ENCODE results near the gene PEX11A. TPM values are rescaled to one million over a fixed set of nuclear protein-coding genes. Genes with fewer than 3 reads are reported as not detected.

PEX11A gene
- total RNA-seq, 1 donor from 2014 or later: 5.1 TPM

DNA sequence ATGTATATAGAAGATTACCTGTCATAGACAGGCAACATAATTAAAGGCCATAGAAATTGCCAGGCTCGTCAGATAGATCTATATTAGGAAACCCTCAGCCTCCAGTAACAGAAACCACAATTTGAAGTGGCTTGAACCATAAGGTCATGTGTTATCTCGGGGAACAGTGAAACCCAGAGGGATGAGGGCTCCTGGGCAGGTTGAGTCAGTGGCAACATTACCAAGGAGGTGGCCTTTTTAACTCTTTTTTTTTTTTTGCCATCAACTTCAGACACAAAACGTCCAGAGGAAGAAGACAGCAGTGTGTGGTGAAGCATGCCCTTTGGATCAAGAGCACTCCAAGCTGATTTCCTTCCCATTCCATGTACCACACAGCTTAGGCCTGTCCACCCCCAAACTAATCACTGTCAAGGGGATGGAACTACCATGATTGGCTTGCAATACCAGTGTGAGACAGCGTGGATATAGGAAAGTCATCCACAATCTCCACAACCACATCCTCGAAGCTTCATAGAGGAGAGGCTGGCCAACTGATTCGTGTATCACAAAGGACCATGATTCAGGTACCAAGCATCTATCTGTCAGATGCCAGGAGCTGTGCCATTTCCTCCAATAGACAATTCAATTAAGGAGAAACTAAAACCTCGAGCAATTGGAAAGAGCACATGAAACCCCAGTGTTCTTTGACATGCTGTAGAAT lies 34.3 kb downstream of the PEX11A start:
- DNase-seq (ENCODE audit: low spot score): no peak

DNA sequence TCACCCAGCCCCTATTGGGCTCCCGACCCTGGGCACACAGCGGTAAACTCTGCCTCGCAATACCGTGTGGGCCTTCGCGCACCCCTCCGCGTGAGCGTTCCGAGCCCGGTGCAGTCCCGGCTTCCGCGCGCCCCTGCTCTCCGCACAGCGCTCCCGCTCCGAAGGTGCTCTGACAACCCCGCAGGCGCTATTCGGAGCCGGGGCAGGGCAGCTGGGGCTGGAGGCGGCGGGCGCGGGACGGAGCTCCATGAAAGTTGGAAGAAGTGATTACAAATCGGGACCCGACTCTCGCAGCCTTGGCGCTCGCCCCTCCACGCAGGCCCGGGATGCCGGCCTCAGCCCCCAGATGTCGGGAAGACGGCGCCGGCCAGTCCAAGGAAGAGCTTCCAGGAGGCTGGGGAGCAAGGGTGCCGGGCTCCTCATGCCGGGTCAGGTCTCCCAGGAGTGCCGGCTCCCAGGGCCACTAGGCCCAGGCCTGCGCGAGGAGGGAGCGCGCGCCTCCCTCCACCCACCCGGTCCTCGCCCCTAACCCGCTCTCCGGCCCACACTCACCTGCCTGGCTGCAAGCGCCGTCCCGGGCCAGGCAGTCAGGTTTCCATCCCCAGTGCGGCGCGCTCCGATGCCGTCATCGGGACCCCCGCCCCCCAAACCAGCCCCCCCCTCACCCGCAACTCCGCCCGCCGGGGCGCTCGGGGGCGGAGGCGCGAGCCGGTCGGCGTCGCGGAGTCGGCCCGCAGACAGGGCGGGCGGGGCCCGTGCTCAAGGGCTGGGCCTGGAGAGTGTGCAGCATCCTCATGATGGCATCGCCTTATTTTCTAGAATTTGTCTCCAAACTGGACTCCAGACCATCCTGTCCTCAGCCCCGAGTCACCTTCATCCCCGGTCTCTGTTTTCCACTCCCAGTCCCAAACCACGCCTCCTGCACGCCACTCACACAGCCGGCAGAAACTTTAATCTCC lies 35.4 kb downstream of the PEX11A start, which contains the start of gene KIF7:
Gene KIF7, minus strand, starts transcription at position 621 of the 959 bp plus-strand sequence. CDS start 2,537 bp downstream, outside the sequence.
- DNase-seq (ENCODE audit: low spot score): peak; percentile 73

DNA sequence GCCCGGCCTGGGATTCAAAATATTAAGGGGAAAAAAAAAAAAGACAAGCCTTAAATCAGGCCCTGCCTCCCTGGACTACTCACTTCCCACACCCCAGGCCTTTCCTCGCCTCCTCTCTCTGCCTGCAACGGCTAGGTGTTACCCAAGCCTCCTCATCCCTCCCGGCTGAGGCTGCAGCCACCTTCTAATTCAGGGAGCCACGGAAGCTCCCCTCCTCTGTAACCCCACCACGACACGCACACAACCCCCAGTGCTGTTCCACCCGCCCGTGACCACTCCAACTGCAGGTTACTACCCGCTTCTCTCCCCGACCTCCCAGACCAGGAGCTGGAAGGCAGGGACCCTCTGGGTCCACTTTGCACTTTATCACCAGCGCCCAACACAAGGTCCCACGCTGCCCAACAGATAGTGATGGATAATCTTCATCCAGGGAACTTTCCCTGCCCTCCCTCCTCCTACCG lies 36.2 kb downstream of the PEX11A start:
- DNase-seq (ENCODE audit: low spot score): no peak

DNA sequence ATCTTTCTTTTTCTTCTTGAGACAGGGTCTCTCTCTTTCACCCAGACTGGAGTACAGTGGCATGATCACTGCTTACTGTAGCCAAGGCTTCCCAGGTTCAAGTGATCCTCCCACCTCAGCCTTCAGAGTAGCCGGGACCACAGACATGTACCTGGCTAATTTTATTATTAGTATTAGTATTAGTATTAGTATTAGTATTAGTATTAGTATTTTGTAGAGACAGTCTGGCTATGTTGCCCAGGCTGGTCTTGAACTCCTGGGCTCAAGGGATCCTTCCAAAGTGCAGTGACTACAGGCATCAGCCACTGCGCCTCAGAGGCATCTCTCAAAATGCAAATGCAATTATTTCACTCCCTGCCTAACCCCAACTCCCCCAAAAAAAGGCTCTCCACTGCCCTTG lies 37.0 kb downstream of the PEX11A start:
- no peak for DNase-seq (ENCODE audit: low spot score)

DNA sequence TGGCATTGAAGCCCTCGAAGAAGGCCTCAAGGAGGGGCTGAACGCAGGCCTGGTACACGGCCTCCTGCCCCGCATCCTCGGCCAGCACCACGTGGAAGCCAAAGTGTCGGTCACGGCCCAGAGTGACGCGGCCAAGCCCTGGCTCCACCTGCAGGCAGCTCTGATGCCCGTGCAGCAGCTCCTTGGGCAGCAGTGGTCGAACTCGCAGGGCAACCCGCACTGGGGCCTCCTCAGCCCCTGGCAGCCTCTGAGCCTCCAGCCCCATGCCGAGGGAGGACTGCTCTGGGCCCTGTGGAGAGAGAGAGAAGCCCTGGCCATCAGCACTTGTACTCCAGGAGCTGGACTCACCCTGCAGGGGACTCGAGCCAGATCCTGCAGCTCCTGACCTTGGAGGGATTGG lies 37.9 kb downstream of the PEX11A start:
- no peak for DNase-seq (ENCODE audit: low spot score)

DNA sequence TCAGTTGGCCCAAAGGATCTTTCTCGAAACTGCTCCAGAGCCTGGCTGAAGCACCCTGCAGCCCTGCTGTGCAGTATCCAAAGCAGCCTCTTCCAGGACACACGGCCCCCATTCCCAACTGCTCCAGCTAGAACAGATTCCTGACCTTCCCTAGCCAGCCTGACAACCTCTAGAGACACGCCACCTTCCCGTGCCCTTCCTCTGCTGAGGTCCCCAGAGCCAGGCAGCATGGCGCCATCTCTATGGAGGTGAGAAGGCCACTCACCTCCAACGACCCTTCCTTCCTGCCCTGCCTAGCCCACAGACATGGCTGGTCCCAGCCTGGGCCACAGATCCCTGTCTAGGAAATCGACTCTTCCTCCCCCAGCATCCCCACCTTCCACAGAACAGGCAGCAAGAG lies 38.4 kb downstream of the PEX11A start:
- DNase-seq (ENCODE audit: low spot score): no peak

DNA sequence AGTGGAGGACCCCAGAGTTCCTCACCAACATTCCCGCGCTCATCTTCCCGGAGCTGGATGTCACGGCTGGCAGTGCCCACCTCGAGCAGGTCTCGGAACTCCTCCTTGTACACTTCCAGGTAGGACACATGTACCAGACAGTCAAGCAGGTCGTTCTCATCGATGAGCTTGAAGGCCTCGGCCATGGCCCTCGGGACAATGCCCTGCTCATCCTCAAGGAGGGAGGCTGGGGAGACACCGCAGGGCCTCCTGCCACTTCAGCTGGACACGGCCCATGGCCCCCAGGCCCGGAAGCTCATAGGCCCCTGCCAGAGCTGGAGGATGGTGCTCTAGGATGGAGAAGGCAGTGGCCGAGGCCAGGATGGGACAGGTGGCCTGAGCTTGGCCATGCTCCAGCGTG lies 40.8 kb downstream of the PEX11A start:
- DNase-seq (ENCODE audit: low spot score): no peak

DNA sequence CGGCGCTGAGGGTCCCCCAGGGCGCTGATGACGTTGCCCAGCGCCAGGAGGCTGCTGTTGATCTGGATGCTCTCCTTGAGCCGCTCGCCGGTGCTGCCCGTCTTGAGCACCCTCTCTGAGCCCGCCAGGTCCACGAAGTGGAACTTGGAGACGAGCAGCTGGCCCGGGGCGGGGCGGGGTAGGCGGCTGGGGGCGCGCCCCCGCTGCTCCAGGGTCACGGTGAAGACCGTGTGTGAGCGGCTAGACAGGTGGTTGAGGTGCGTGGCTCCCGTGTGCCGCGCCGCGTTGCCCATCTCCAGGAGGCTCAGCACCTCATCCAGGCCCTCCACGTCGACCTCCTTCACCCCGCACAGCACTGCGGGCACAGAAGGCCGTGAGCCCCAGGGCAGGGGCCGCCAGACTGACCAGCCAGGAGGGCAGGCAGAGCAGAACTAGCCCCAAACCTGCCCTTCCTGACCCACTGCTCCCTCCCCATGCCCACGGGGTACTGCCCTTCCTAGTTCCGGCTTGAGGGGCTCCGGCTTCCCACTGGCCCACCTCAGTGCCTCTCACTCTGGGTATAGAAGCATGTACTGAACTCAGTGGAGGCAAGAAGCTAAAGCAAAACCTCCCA lies 41.4 kb downstream of the PEX11A start:
- DNase-seq (ENCODE audit: low spot score): no peak

DNA sequence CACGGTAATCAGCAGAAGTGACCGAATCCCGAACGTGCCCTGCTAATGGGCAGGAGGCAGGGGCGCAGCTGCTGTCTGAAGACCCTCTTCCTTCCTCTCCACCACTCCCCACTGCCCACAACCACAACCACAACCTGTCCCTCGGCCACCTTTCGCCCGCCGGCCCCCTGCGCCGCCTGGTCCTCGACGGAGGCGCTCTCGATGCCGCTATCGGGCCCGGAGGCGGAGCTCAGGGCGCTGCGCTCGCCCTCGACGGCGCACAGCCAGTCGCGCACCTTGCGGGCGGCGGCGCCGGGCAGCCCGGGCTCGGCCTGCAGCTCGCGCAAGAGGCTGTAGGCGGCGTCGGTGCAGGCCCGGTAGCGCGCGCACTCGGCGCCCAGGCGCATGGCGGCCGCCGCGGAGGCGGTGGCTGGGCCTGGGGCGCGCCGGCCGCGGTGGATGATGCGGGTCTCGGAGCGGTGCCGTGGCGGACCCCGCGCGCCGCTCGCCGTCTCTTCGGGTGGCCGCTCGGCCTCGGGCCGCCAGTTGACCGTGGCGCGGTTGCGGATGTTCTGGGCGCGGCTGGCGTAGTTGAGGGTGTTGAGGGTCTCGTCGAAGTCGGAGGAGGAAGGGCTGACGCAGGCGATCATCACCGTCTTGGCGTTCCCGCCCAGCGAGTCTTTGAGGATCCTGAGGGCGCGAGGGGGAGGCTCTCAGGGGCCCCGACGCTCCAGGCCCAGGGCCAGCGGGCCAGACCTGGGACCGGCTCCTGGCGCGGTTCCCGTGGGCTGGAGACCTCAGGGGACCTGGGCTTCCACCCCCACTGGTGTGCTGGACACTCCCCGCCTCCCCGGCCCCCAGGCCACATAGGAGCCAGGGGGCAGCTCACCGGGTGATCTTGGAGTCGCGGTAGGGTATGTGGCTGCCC lies 42.2 kb downstream of the PEX11A start:
- DNase-seq (ENCODE audit: low spot score): no peak

DNA sequence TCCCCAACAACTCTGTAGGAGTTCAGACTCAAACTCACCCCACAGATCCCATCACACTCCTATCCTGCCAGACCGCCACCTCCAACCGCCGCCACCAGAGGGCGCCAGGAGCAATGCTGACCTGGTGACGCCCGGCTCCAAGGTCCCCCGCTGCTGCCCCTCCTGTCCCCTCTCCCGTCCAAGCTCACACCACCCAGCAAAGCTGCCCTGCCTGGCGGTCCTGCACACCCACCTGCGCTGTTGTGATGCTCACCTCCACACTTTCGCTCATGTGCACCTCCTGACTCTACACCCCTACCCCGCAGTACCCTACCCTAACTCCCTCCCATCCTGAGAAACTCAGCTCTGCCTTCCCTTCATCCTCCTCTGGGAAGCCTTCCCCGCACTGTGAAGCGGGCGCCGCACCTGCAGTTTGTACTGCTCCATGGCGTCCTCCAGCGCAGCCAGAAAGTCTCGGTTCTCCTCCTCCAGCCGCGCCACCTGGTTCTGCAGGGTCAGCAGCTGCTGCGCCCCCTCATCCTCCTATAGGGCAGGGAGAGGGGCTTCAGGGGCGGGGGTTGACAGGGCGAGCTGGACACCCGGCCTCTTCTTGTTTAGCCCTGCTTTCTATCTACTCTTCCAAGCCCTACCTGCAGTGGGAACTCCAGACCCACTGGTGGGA lies 43.2 kb downstream of the PEX11A start:
- DNase-seq (ENCODE audit: low spot score): peak; percentile 45

DNA sequence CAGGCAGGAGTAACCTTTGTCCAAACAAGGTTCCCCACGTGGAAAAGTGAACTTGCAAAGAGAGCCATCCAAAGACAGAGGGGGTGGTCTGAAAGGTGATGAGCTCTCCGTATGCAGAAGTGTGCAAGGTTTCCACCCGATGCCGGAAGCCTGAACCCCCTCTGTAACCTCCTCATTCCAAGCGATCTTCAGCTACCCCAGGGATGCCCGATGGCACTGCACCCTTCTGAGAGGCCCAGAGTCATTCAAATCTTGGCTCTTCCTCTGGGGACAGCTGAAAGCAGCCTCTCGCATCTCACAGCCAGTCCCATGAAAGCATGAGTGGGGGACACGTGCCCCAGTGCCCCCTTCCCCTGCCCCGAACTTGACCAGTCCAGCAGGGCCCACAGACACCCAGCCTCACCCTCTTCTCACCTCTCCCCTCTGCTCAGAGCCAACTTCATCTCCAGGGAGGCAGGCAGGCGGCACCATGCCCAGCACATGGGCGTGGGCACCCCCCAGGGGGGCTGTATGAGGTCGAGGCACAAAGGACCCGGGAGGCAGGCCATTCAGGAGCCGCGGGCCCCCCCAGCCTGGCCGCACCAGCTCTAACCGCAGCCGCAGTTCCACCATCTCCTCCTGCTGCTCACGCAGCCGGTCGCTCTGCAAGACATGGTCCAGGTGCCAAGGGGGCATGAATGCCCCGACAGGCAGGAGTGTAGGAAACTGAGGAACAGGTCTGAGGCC lies 44.0 kb downstream of the PEX11A start:
- no peak for DNase-seq (ENCODE audit: low spot score)

DNA sequence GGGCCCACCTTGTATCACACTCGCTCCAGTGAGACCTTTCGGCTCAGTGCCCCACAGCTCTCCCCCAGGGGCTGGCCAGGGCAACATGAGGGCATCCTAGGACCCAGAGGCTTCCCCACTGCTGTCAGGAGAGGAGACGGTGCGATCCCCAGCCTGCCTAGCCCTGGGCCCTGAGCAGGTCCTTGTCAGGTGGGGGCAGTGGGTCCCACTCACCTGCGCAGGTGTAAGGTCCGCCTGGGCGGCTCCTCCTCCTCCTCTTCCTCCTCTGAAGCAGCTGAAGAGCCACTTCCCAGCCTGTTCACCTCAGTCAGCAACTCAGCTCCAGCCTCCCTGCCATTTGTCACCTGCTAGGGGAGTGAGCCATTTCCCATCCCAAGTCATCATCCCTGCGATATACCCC lies 44.9 kb downstream of the PEX11A start:
- no peak for DNase-seq (ENCODE audit: low spot score)

DNA sequence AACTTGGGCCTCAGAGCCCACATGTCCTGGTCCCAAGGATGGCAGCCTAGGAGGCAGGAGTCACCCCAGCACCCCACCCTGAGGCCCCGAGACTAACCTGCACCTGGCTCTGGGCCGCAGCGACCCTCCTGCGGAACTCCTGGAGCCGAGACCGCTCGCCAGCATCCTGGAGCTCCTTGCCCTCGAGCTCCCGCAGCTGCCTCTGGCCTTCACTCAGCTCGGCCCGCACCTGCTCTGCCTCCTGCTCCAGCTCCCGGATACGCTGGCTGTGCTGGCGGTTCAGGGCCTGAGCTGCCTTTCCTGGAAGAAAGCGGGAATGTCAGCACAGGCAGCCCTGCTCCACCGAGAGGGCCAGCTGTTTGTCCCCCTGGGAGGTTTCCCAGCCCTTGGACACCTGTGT lies 48.4 kb downstream of the PEX11A start:
- DNase-seq (ENCODE audit: low spot score): no peak

DNA sequence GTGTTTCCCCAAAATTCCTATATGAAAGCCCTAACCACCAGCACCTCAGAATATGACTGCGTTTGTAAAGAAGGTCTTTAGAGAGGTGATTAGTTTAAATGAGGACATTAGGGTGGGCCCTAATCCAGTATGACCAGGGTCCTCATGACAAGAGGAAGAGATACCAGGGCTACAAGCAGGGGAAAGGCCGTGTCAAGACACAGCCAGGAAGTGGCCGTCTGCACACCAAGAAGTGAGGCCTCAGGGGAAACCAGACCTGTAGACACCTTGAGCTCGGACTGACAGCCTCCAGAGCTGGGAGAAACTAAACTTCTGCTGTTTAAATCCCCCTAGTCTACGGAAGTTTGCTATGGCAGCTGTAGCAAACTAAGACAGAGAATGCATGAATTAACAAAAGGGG lies 49.5 kb downstream of the PEX11A start:
- no peak for DNase-seq (ENCODE audit: low spot score)

DNA sequence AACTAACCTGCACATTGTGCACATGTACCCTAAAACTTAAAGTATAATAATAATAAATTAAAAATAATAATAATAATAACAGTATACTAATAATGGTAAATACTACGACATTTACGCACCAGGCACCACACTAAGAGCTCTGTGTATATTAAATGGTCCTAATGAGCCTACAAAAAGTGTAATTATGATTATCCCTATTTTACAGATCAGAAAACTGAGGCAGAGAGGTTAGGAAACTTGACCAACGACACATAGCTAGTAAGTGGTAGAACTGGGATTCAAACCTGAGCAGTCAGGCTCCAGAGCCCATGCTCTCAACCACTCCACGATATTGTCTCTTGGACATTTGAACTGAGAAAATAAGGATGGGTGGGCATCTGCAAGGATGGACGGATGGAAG lies 50.3 kb downstream of the PEX11A start:
- DNase-seq (ENCODE audit: low spot score): no peak

DNA sequence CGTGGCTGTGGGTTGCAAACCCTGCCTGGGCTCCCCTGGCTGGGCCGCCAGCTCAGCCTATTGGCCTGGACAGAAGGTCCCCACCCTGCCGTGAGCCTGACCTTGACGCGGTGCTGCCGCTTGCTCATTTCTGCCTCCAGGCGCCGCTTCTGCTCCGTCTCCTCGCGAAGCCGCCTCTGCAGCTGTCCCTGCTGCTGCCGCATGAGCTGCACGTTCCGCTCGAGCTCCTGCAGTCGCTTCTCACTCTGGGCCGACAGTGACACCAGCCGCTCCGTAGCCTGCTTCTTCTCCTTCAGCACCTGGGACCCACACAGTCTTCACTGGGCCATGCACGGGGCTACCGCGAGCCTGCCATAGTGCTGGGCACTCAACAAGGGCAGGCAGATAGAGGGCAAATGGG lies 57.0 kb downstream of the PEX11A start:
- DNase-seq (ENCODE audit: low spot score): no peak

DNA sequence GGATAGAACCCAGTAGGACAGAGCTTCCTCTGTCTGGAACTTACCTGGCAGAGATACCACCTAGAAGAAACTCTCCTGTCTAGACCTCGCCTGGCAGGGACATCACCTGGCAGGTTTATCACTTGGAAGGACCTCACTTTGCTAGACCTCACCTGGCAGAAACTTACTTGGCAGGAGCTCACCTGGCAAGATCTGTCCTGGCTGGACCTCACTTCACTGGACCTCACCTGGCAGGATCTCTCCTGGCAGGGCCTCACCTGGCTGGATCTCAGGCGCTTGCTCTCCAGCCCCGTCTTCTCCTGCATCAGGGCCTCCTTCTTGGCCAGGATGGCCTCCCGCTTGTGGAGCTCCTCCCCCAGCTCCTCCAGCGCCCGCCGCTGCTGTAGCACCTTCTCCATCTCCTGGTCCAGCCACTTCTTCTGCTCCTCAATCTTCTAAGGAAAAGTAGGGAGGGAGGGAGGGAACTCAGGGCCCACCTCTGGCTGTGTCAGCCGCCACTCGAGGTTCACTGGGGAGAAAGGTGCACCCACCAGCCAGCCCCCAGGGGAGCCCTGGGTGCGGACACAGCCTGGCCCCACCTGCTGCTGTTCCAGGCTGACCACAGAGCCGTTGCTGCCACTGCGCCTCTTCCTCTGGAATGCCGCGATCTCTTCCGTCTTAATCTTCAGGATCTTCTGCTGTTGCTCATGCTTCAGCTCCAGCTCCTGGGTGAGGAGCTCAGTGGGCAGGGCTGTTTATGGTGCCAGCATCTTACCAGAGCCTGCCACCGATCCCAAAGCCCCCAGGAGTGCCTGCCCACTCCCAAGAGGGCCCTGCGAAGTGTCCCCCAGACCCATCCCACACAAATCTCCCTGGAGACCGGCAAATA lies 57.8 kb downstream of the PEX11A start:
- no peak for DNase-seq (ENCODE audit: low spot score)

DNA sequence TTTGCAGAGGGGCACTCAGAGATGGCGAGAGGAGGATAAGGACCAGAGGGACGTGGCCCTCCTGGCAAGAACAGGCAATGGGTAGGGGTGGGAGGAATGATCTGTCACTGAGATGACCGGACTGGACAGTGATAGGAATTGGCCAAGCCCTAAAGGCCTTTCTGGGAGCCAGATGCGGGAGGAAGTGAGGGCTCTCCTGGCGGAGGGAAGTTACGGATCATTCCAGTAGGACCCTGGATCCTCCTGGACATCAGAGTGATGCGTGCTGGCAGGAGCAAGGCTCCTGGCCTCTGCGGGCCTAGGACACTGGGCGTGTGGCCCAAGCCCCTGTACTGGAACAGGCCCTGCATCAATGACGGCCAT lies 58.7 kb downstream of the PEX11A start:
- DNase-seq (ENCODE audit: low spot score): no peak

Data from umbilical cord (tissue), 2 donors.